Measurements from ENCODE around the gene PLA2G2A. TPM values are rescaled to one million over a fixed set of nuclear protein-coding genes. Genes with fewer than 3 reads are reported as not detected.

Gene PLA2G2A
- total RNA-seq, 2 experiments from 2014 or later = not detected

DNA sequence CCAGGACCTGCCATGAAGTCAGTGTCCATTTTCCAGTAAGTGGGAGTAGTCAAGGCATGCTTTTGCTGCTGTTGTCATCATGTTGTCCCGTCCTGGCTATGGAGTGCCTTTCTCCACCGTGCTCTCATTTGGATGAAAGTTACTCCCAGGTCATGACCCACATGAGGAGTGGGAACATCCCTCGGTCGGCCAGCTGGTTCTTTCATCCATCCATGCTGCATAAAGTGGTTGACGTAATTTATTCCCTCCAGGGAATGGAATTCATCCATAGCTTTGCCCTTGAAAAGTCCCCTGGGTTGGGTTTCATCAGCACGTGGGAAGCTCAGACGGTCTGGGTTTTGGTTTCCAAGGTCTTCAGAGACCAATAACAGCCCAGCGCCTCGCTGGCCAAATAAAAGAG is 11.6 kb downstream of the PLA2G2A start:
- ATAC-seq (no peak), DNase-seq (no peak)
- Mint-ChIP-seq H3K9me3 (ENCODE audit: insufficient read depth) (no peaks in the 10 kb centered on the region), H3K4me3 (no peak overlapping the region), H3K27me3 (ENCODE audit: low read depth) (peaks cover 20% of the 10 kb centered on the region), H3K36me3 (ENCODE audit: low read depth) (no peaks in the 10 kb centered on the region), H3K27ac (no peak overlapping the region), H3K4me1 (ENCODE audit: low read depth) (no peaks in the 10 kb centered on the region)
- ChIA-PET CTCF (no interaction called here), POLR2A (no interaction called here)

DNA sequence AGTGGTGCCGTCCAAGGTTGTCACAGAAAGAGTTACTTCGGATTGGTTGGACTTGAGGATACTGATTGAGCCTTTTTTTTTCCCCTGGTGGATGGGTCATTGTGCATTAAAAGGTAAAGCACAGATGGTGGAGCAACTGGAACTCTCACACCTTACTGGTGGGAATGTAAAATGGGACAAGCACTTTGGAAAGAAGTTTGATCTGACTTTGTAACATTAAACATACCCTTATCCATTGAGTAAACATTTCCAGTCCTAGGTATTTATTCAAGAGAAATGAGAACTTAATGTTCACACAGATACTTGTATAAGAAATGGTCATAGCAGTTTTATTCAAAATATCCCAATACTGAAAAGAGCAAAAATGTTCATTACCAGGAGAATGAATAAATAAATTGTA is 14.9 kb downstream of the PLA2G2A start:
- POLR2A ChIA-PET = no interaction called here
- H3K27ac Mint-ChIP-seq = no peak overlapping the region
- no peaks in the 10 kb centered on the region for H3K4me1 Mint-ChIP-seq (ENCODE audit: low read depth)
- DNase-seq (no peak), ATAC-seq (no peak)
- H3K27me3 Mint-ChIP-seq (ENCODE audit: low read depth) = peaks cover 18% of the 10 kb centered on the region
- no peak overlapping the region for H3K4me3 Mint-ChIP-seq
- no peaks in the 10 kb centered on the region for H3K9me3 Mint-ChIP-seq (ENCODE audit: insufficient read depth)
- CTCF ChIA-PET = no interaction called here
- H3K36me3 Mint-ChIP-seq (ENCODE audit: low read depth) = no peaks in the 10 kb centered on the region

- no peaks in the 10 kb centered on the region for H3K9me3 Mint-ChIP-seq (ENCODE audit: insufficient read depth)
- no peaks in the 10 kb centered on the region for H3K4me1 Mint-ChIP-seq (ENCODE audit: low read depth)
- H3K27ac Mint-ChIP-seq = no peak overlapping the region
- no peak for ATAC-seq
- CTCF ChIA-PET = no interaction called here
- no peak overlapping the region for H3K4me3 Mint-ChIP-seq
- POLR2A ChIA-PET = no interaction called here
- H3K27me3 Mint-ChIP-seq (ENCODE audit: low read depth) = peaks cover 17% of the 10 kb centered on the region
- DNase-seq = no peak
- no peaks in the 10 kb centered on the region for H3K36me3 Mint-ChIP-seq (ENCODE audit: low read depth)
These were observed 15.8 kb downstream of the PLA2G2A start for GRCh38 chr1:19963636-19964035.

- H3K36me3 Mint-ChIP-seq (ENCODE audit: low read depth) = no peaks in the 10 kb centered on the region
These were observed 18.8 kb downstream of the PLA2G2A start for GRCh38 chr1:19960591-19960990.

DNA sequence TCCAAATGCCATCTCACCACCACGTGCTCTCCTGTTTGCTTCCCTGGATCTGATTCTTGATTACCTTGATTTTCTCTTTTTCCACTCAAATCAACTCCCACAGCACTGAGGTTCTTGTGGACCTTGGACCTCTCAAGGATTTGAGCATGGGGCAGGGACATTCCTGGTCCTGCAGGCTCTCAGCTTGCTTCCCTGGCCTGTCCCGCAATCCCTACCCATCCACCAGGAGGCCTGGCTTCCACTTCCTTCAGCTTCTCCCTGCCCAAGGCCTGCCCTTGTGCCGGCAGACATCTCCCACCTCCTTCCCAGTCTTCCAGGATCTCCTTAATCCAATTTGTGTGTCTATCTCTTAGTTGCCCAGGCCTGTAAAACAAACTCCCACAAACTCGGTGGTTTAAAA is 21.6 kb downstream of the PLA2G2A start:
- H3K36me3 Mint-ChIP-seq (ENCODE audit: low read depth) = no peaks in the 10 kb centered on the region
- H3K9me3 Mint-ChIP-seq (ENCODE audit: insufficient read depth) = no peaks in the 10 kb centered on the region
- POLR2A ChIA-PET = no interaction called here
- no peak overlapping the region for H3K4me3 Mint-ChIP-seq
- no peak overlapping the region for H3K27ac Mint-ChIP-seq
- peaks cover 26% of the 10 kb centered on the region for H3K27me3 Mint-ChIP-seq (ENCODE audit: low read depth)
- no peaks in the 10 kb centered on the region for H3K4me1 Mint-ChIP-seq (ENCODE audit: low read depth)
- ATAC-seq (no peak), DNase-seq (no peak)
- CTCF ChIA-PET = no interaction called here

More at GRCh38 chr1:19960591-19960990, 18.8 kb downstream of the PLA2G2A start:
- H3K4me1 Mint-ChIP-seq (ENCODE audit: low read depth) = no peaks in the 10 kb centered on the region
- H3K9me3 Mint-ChIP-seq (ENCODE audit: insufficient read depth) = no peaks in the 10 kb centered on the region
- ChIA-PET CTCF (no interaction called here), POLR2A (no interaction called here)
- DNase-seq (no peak), ATAC-seq (no peak)
- no peak overlapping the region for H3K27ac Mint-ChIP-seq
- no peak overlapping the region for H3K4me3 Mint-ChIP-seq
- H3K27me3 Mint-ChIP-seq (ENCODE audit: low read depth) = peaks cover 13% of the 10 kb centered on the region

GRCh38 chr1:19955534-19956170 is 23.8 kb downstream of the PLA2G2A start:
- Mint-ChIP-seq H3K4me3 (no peak overlapping the region), H3K4me1 (ENCODE audit: low read depth) (no peaks in the 10 kb centered on the region), H3K27me3 (ENCODE audit: low read depth) (peaks cover 23% of the 10 kb centered on the region), H3K27ac (no peak overlapping the region), H3K9me3 (ENCODE audit: insufficient read depth) (no peaks in the 10 kb centered on the region), H3K36me3 (ENCODE audit: low read depth) (no peaks in the 10 kb centered on the region)
- no peak for ATAC-seq
- ChIA-PET CTCF (no interaction called here), POLR2A (no interaction called here)
- DNase-seq = no peak

- DNase-seq = no peak
These were observed 25.4 kb downstream of the PLA2G2A start for GRCh38 chr1:19954059-19954458.

DNA sequence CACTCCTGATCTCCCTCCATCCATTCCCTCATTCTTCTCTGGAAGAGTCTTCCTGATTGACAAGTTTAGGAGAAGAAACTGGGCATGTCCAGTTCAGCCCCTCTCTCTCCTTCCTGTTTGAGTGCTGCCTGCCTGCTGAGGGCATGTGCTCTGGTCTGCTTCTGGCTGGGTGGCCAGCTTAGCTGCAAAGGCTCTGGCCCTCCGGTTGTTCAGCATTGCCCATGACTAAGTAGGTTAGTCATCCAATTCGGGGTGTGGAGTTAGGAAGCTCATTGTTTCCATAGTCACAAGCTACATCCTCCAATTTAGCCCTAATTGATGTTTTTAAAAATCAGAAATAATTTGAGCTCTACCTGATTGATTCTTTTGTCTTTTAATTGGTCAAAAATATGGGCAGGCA is 30.4 kb downstream of the PLA2G2A start:
- Mint-ChIP-seq H3K4me1 (ENCODE audit: low read depth) (no peaks in the 10 kb centered on the region), H3K36me3 (ENCODE audit: low read depth) (no peaks in the 10 kb centered on the region), H3K9me3 (ENCODE audit: insufficient read depth) (no peaks in the 10 kb centered on the region), H3K27me3 (ENCODE audit: low read depth) (peaks cover 16% of the 10 kb centered on the region), H3K4me3 (no peak overlapping the region), H3K27ac (no peak overlapping the region)
- POLR2A ChIA-PET = no interaction called here
- DNase-seq (no peak), ATAC-seq (no peak)
- CTCF ChIA-PET = no interaction called here

More at GRCh38 chr1:19954059-19954458, 25.4 kb downstream of the PLA2G2A start:
- POLR2A ChIA-PET = no interaction called here
- Mint-ChIP-seq H3K4me1 (ENCODE audit: low read depth) (no peaks in the 10 kb centered on the region), H3K9me3 (ENCODE audit: insufficient read depth) (no peaks in the 10 kb centered on the region), H3K27ac (no peak overlapping the region), H3K4me3 (no peak overlapping the region), H3K27me3 (ENCODE audit: low read depth) (peaks cover 23% of the 10 kb centered on the region), H3K36me3 (ENCODE audit: low read depth) (no peaks in the 10 kb centered on the region)
- CTCF ChIA-PET = no interaction called here
- ATAC-seq = no peak

DNA sequence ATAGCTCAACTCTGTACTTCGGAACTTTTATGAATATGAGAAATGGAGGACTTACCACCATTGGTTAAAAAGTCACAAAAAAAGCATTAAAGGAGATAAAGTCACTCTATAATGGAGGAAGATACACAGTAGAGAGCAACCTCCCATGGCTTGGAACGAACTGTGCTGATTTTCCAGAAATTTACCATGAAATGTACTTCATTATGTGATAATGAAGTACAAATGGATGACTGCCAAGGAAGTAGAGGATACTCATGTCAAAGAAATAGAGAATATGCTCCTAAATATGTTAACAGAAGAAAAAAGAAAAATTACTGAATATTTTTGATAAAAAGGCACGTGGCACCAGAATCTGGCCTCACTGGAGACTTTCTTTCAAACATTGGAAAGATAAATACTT is 32.4 kb downstream of the PLA2G2A start:
- no peak for DNase-seq
- Mint-ChIP-seq H3K36me3 (ENCODE audit: low read depth) (no peaks in the 10 kb centered on the region), H3K9me3 (ENCODE audit: insufficient read depth) (no peaks in the 10 kb centered on the region), H3K27ac (no peak overlapping the region), H3K27me3 (ENCODE audit: low read depth) (peaks cover 10% of the 10 kb centered on the region), H3K4me1 (ENCODE audit: low read depth) (no peaks in the 10 kb centered on the region), H3K4me3 (no peak overlapping the region)
- ChIA-PET POLR2A (interaction anchor here (0.6 to 1.2 kb wide), 2 partner anchors 92 to 272 kb away, joined by 3 read pairs; no protein-coding TSS in a partner anchor), CTCF (no interaction called here)
- no peak for ATAC-seq

- Mint-ChIP-seq H3K36me3 (ENCODE audit: low read depth) (no peaks in the 10 kb centered on the region), H3K9me3 (ENCODE audit: insufficient read depth) (no peaks in the 10 kb centered on the region), H3K4me1 (ENCODE audit: low read depth) (no peaks in the 10 kb centered on the region), H3K27ac (no peak overlapping the region), H3K4me3 (no peak overlapping the region), H3K27me3 (ENCODE audit: low read depth) (peaks cover 9% of the 10 kb centered on the region)
- ChIA-PET CTCF (no interaction called here), POLR2A (interaction anchor here (1.2 kb wide), 1 partner anchor 93 kb away, joined by 3 read pairs; no protein-coding TSS in a partner anchor)
- DNase-seq = no peak
- no peak for ATAC-seq
These were observed 33.1 kb downstream of the PLA2G2A start for GRCh38 chr1:19946331-19946751.

DNA sequence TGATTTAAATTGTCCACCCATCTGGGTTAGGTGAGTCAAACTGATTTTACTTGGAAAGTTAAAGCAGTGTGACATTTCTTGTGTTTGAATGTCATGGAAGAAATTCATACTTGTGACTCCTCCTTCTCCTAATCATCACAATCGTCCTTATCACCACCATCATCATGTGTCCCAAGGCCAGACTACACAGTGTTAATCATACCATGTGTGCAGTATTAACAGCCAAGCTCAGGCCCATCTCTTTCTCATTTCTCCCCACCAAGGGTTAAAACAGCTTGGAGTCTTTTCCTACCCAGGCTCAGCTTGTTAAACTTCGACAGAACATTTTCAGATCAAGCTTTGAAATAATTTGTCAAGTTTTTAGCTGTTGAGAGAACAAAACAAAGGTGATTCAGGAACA is 33.5 kb downstream of the PLA2G2A start:
- Mint-ChIP-seq H3K9me3 (ENCODE audit: insufficient read depth) (no peaks in the 10 kb centered on the region), H3K36me3 (ENCODE audit: low read depth) (no peaks in the 10 kb centered on the region), H3K4me1 (ENCODE audit: low read depth) (no peaks in the 10 kb centered on the region), H3K4me3 (no peak overlapping the region), H3K27me3 (ENCODE audit: low read depth) (peaks cover 9% of the 10 kb centered on the region), H3K27ac (no peak overlapping the region)
- ChIA-PET POLR2A (no interaction called here), CTCF (no interaction called here)
- DNase-seq (no peak), ATAC-seq (no peak)

GRCh38 chr1:19942657-19943056 is 36.8 kb downstream of the PLA2G2A start:
- DNase-seq (no peak), ATAC-seq (no peak)
- POLR2A ChIA-PET = no interaction called here
- Mint-ChIP-seq H3K27ac (no peak overlapping the region), H3K4me3 (no peak overlapping the region), H3K27me3 (ENCODE audit: low read depth) (peaks cover 7% of the 10 kb centered on the region), H3K4me1 (ENCODE audit: low read depth) (no peaks in the 10 kb centered on the region), H3K36me3 (ENCODE audit: low read depth) (no peaks in the 10 kb centered on the region), H3K9me3 (ENCODE audit: insufficient read depth) (no peaks in the 10 kb centered on the region)
- CTCF ChIA-PET = no interaction called here

GRCh38 chr1:19942088-19942487 is 37.3 kb downstream of the PLA2G2A start:
- H3K9me3 Mint-ChIP-seq (ENCODE audit: insufficient read depth) = no peaks in the 10 kb centered on the region
- H3K4me3 Mint-ChIP-seq = no peak overlapping the region
- ATAC-seq = no peak
- H3K27ac Mint-ChIP-seq = no peak overlapping the region
- ChIA-PET CTCF (no interaction called here), POLR2A (no interaction called here)
- H3K36me3 Mint-ChIP-seq (ENCODE audit: low read depth) = no peaks in the 10 kb centered on the region
- no peaks in the 10 kb centered on the region for H3K4me1 Mint-ChIP-seq (ENCODE audit: low read depth)
- H3K27me3 Mint-ChIP-seq (ENCODE audit: low read depth) = peaks cover 7% of the 10 kb centered on the region
- DNase-seq = no peak

All from activated CD8-positive, alpha-beta T cell treated with anti-CD3 and anti-CD28 coated beads, Interleukin-2, amount 10 ng/mL, durations not matched to agents 7 days and 5 days (primary cell).